ENCODE data around the gene DTNB. TPM values are rescaled to one million over a fixed set of nuclear protein-coding genes. Genes with fewer than 3 reads are reported as not detected.

Gene DTNB
- total and polyA plus RNA-seq, 9 donors = 8.0 to 24.9 (median 17.5) TPM

DNA sequence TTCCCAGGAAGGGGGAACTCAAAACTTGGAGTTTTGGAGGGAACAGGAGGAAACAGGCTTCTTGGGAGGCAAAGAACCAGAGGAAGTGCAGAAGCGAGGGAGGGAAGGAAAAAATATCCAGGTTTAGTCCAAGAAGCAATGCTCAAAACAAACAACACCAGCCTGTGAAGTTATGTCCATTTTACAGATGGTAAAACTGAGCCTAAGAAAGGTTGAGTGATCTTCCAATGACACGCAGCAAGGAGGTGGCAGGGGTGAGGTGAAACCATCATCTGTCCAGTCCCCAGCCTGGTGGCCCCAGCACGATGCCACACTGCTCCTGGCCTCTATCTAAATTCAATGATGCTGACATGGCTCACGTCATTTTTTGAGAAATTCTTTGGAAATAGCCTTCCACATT is 342.4 kb downstream of the DTNB start:
- Histone ChIP-seq H3K9me3 (no peaks in the 10 kb centered on the region), H3K36me3 (no peaks in the 10 kb centered on the region), H3K4me3 (no peak overlapping the region), H3K27ac (no peak overlapping the region), H3K4me1 (ENCODE audit: insufficient read depth) (peaks cover 11% of the 10 kb centered on the region), H3K27me3 (no peaks in the 10 kb centered on the region)
- no peak for DNase-seq
- TF ChIP-seq EP300 (IDR thresholded peaks at IDR 0.05) = no peak
- TF ChIP-seq, protein P1, sequence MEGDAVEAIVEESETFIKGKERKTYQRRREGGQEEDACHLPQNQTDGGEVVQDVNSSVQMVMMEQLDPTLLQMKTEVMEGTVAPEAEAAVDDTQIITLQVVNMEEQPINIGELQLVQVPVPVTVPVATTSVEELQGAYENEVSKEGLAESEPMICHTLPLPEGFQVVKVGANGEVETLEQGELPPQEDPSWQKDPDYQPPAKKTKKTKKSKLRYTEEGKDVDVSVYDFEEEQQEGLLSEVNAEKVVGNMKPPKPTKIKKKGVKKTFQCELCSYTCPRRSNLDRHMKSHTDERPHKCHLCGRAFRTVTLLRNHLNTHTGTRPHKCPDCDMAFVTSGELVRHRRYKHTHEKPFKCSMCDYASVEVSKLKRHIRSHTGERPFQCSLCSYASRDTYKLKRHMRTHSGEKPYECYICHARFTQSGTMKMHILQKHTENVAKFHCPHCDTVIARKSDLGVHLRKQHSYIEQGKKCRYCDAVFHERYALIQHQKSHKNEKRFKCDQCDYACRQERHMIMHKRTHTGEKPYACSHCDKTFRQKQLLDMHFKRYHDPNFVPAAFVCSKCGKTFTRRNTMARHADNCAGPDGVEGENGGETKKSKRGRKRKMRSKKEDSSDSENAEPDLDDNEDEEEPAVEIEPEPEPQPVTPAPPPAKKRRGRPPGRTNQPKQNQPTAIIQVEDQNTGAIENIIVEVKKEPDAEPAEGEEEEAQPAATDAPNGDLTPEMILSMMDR (IDR thresholded peaks at IDR 0.05) = no peak
- no peak for TF ChIP-seq POLR2A (IDR thresholded peaks at IDR 0.05)
- intact Hi-C loops (cut with DNase I) = loop anchor here in 1 of 4 donors (10.0 kb wide), 1 partner anchor 46 kb away; no protein-coding TSS in a partner anchor
- WGBS, 3 donors = 89 to 90% (median 89%) methylated on average over 4 of the region's 4 CpGs

DNA sequence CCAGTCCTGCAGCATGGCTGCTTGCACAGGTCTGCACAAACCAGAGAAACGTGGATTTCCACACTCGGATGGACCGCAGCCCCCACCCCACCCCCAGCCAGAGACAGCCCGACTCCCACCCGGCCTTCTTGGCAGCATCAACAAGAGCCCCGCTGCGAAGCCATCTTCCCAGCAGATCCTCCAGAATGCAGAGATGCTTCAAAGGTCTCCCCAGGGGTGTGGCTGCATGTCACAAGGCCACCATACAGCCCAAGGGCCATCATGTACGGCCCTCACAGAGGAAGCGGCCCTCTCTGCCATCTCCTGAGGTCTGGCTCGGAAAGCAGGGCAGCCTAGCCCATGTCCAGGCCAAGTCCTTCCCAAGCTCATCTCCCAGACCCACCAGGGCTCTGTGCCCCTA is 343.1 kb downstream of the DTNB start:
- no peak overlapping the region for H3K4me3 ChIP-seq
- TF ChIP-seq, protein P1 (IDR thresholded peaks at IDR 0.05) = no peak
- TF ChIP-seq EP300 (IDR thresholded peaks at IDR 0.05) = no peak
- no peak for TF ChIP-seq POLR2A (IDR thresholded peaks at IDR 0.05)
- no peak overlapping the region for H3K27ac ChIP-seq
- H3K27me3 ChIP-seq = no peaks in the 10 kb centered on the region
- intact Hi-C loops (cut with DNase I) = loop anchor here in 1 of 4 donors (10.0 kb wide), 1 partner anchor 45 kb away; no protein-coding TSS in a partner anchor
- whole genome bisulfite sequencing, 3 donors = 39 to 59% (median 41%) methylated on average over 10 of the region's 10 CpGs
- no peaks in the 10 kb centered on the region for H3K9me3 ChIP-seq
- no peaks in the 10 kb centered on the region for H3K36me3 ChIP-seq
- peak in 3 of 5 donors; percentile 12 to 35 (median 12) for DNase-seq
- peaks cover 10% of the 10 kb centered on the region for H3K4me1 ChIP-seq (ENCODE audit: insufficient read depth)

DNA sequence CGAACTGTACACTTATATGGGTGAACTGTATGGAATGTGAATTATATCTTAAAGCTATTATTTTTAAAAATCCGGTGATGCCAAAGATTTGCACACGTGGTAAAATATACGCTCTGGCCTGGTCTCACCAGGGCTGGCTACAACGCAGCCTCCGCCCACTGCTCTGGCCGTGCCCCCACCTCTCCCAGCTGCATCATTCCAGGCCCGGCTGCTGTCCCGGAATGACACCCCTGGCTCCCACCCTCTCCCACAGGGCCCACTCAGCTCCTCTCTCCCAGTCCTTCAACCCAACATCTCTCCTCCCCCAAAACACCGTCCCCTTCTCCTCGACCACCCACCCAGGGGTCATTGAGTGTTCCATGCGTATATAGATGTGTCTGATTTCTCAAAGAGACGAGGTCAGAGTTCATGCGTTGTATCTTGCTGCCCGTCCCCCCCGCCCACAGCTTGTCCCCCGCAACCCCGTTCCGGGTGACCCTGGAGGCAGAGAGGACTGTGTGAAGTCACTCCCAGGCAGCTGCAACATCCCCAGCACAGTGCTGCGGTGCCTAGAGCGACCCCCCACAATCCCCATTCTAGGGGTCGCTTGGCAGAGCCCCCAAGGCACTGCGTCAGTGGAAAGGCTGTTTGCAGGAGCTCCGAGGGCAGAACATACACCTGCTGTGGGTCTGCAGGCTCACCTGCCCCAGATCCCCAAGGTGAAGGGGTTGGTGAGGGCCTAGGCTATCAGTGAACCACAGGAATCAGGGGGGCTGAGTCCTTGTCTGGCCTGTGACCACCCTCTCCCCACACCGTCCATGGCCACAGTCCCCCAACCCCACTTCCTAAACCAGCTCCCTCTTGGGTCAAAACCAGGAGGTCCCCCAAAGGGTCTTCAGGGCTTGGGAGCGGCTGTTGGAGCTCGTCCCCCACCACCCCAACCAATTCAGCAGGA is 345.0 kb downstream of the DTNB start:
- TF ChIP-seq POLR2A (IDR thresholded peaks at IDR 0.05) (no peak), EP300 (IDR thresholded peaks at IDR 0.05) (no peak)
- TF ChIP-seq, protein P1 (IDR thresholded peaks at IDR 0.05) = no peak
- DNase-seq = peak in 2 of 5 donors; percentile 19 to 34
- intact Hi-C loops (cut with DNase I) = no loop called here
- Histone ChIP-seq H3K27me3 (no peaks in the 10 kb centered on the region), H3K27ac (no peak overlapping the region), H3K9me3 (no peaks in the 10 kb centered on the region), H3K4me3 (no peak overlapping the region), H3K4me1 (ENCODE audit: insufficient read depth) (peaks cover 13% of the 10 kb centered on the region), H3K36me3 (no peaks in the 10 kb centered on the region)
- WGBS, 3 donors = 75 to 81% (median 79%) methylated on average over 27 of the region's 27 CpGs

MicroRNA genes within 50 kb of the gene (microRNA counts, 767-probe panel; counts per million panel counts)
- microRNA hsa-miR-1301 = 530 counts per million, percentile 78 among the panel's probes with 10 or more counts

Small RNA genes lying within 50 kb of the gene (microRNA-seq; reads per million reads assigned to microRNA genes)
- 35.7 to 110 (median 42.7) reads per million in 3 donors for gene MIR1301

Small RNA genes lying within 50 kb of the gene (small RNA-seq; reads per million reads assigned to genes)
- gene MIR1301 (1.6 reads per million, percentile 69 among the genes with 10 or more reads in this experiment), gene RF00019 (not detected)

Other genes with a start within 250 kb of the DTNB start
- gene ASXL2, start 204.9 kb upstream of the DTNB start, total RNA-seq = 10 to 100 TPM in 6 of 7 donors, 1 to 10 TPM in 1; 7.2 to 25.0 (median 17.8) TPM
- gene ASXL2, start 204.9 kb upstream of the DTNB start, polyA plus RNA-seq = 10 to 100 TPM in 1 of 2 donors, 1 to 10 TPM in 1; 3.0 to 13.5 TPM

Data from ovary (tissue), 9 donors.